Stimulated activated CD4-positive, alpha-beta T cell treated with anti-CD3 and anti-CD28 coated beads, Interleukin-15, amount 100 ng/mL, for 48 hours (primary cell): Measurements from ENCODE around the gene EPHB6.

Experiments used
- DNase-seq, 2 donors: peaks; one replicate each; pipeline ENCODE4 v3.0.0-alpha.2; 2020; ENCODE audit warnings: low read depth in 2 of 2

EPHB6 gene

DNA sequence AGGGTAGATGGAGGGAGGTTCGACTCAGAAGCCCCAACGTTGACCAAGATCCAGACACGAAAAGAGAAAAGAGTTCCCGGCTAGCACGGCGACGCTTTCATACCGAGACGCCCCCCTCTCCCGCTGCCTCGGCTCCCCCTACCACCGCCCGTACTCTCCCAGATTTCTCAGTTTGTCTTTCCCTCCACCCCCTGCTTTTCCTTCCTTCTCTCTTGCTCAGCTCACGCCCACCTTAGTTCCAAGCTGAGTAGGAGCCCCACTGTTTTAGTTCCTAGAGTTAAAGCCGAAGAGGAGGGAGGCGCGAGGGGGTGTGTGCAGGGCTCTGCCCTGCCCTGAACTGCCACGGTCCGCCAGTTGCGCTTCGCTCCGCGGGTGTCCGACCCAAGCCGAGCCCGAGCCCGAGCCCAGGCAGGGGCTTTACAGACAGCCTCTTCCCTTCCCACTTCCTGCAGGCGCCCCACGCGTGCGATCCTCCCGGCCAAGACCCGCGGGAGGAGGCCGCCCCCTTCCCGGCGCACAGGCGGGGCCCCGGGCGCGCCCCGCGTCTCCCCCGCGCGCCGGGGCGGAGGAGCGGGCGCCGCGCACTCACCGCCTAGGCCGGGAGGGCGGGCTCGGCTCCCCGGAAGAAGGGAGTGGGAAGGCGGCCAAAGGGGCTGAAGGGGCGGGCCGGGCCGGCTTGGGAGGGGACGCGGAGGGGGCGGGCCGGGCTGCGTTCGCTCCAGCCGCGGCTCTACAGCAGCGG is at the start of gene EPHB6:
Gene EPHB6, plus strand, starts transcription at position 705 of the 742 bp plus-strand sequence. CDS start 8,152 bp downstream, outside the sequence.
- DNase-seq: peak; percentile 20 to 43

DNA sequence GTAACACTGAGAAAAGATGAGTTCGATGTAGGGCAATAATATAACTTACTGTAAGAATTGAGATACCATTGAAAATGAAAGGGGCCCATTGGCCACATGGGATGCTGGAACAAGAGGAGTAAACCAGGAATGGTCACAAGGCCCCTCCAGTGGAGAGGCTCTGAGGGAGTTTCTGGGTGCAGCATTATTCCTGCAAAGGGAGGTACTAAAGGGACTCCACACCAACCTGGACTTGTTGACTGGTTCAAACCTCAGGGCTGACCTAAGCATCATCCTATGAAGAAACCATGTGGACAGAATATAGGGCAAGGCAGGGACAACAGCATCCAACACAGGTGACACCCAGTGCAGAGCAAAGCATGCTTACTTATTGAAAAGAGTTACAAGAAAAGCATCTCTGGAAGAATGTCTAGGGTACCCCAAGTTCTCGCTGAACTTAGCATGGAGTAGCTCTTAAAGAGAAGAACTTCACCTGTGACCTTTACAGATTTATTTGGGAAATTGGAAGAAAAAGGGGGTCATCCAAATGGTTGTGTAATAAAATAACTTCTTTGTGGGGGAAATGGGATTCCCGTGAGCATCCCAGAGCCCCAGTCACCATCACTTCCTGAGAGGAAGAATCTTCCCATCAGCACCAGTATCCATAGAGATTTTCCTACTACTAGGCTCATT is 49.4 kb upstream of the EPHB6 start:
- no peak for DNase-seq

DNA sequence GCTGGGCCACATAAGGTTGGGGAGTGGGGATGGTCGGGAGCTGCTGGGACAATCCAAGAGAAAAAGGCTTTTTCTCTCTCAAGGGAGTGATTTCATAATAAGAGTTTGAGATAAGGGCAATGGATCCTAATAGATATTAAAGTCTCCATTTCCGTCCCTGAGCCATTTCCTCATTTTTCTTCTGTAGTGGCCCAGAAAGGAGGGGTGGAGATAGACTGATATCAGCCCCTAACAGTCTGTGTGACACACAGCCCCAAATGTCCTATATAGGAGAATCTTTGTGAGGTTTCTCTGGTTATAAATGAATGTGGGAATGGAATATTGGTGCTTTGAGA is 48.9 kb upstream of the EPHB6 start:
- DNase-seq: no peak

- DNase-seq: no peak
Observed at GRCh38 chr7:142806957-142807356, 47.9 kb upstream of the EPHB6 start.

GRCh38 chr7:142807855-142808460 is 46.9 kb upstream of the EPHB6 start:
- DNase-seq: peak in 1 of 2 donors; percentile 50

GRCh38 chr7:142808461-142808801 is 46.4 kb upstream of the EPHB6 start:
- DNase-seq: no peak

GRCh38 chr7:142808802-142809583 is 45.9 kb upstream of the EPHB6 start:
- peak; percentile 91 to 94 for DNase-seq

- no peak for DNase-seq
Observed at GRCh38 chr7:142809671-142810070, 45.2 kb upstream of the EPHB6 start.

DNA sequence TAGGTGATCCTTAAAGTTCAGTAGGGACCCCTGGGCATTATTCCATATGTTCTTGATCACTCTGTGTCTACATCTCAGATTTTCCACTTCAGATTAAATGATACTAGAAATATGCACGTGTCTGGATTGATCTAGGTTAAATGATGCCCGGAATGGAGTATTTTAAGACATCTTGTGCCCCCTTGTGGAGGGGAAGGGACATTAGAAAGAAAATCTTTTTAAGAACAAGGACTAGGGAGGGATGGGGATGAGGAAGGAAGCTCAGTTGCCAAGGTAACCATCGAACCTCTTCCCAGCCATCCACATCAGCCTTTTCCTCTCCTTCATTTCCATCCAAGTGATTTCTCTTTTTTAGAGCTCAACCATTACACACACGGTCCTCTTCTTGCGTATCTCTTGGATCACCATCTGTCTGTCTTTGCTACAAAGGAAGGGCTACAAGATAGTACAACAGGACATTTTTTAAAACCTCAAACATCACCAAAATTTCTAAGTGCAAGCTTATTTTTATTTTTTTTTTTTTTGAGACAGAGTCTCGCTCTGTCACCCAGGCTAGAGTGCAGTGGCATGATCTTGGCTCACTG is 43.6 kb upstream of the EPHB6 start:
- DNase-seq: no peak

DNA sequence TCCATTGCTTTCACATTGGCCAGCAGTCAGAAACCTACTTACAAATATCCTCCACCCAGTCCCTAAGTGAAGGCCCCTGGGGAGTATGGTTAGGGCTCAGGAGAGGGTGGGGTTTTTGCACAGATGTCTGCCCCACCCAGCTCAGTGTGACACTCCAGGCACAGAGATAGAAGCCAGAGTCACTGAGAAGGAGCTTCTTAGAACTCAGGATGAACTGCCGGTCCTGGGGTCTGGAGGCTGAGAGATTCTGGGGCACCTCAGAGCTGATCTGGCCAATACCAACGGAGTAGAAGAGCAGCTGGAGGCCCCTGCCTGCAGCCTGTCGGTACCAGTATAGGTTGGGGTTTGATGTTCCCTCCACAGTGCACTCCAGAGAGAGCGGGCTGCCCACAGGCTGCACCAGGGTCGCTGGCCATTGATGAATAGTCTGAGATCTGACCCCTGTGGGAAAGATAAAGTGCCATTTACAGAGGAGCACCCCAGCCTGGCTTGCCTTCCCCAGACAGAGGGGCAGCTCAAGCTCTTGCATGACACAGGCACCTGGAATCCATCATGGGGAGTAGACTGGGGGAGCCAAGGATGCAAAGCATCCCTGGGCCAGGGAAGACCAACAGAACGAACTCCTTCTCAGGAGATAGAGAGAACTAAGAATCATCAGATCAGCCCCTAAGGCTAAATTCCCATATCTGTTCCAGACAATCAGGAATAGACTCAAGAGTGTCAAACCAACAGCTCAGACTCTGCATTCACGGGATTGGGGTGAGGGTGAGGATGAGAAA is 42.2 kb upstream of the EPHB6 start:
- DNase-seq: no peak

DNA sequence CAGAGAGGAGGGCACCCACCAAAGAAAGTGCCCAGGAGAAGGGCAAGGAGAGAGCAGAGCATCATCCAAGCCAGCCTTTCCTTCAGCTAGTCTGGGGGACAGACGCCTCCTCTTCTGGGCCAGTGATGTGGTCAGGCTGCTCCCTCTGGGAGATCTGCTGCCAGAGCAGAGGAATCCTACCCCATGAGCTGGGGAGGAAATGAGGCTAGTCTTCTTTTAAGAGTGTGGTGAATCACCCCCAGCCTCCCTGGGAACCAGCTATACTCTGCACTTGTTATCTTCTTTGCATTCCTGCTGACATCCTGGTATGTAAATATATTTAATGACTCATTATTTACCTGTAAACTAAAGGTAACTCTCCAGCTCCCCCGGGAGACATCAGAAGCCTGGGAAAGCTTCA is 41.6 kb upstream of the EPHB6 start:
- DNase-seq: no peak

GRCh38 chr7:142813699-142814098 is 41.2 kb upstream of the EPHB6 start:
- no peak for DNase-seq

DNA sequence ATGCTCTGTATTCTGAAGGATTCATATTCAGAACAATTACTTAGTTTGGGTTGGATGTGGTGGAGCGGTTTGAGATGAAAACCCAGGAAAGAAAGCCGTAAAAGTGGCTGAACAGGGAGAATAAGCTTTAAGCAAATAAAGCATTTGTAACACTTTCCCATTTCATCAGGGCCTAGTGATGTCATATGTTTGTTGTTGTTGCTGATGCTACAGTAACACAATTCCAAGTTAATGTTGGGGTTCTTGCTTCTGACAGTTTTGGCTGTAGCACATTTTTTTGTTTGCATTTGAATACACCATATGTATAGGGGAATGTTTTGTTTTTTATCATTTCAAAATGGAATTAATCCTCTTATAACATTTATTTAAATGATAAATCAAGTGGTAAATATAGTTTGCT is 40.4 kb upstream of the EPHB6 start:
- no peak for DNase-seq

GRCh38 chr7:142815134-142815533 is 39.7 kb upstream of the EPHB6 start:
- no peak for DNase-seq

DNA sequence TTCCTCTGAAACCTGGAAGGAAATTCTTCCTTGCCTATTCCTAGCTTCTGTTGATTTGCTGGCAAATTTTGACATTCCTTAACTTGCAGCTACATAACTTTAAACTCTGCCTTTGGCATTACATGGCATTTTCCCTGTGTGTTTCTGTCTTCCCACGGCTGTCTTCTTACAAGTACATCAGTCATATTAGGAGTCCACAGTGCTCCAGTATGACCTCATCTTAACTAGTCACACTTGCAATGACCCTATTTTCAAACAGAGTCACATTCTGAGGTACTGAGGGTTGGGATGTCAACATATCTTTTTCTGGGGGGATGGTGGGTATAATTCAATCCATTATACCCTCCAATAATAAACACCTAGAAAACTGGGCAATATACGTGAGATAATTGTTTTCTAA is 37.4 kb upstream of the EPHB6 start:
- no peak for DNase-seq

DNA sequence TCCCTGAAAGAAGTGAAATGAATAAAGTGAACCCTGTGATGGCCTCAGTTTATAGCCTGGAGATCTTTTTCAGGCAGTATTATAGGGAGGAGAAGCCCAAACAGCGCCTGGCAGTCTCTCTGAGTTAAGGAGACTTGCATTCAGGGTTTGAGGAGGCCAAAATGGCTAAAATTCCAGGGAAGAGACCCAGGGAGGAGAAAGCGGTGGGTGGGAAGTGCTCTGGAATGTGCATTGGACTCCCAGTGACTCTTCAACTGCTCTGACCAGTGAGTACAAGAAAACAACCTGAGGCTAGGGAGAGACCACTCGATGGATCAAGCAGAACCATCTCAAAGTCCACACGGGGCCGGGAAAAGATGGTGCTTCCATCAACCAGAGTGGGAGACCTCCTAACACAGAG is 35.3 kb upstream of the EPHB6 start:
- DNase-seq: no peak

GRCh38 chr7:142822714-142823113 is 32.2 kb upstream of the EPHB6 start:
- no peak for DNase-seq

DNA sequence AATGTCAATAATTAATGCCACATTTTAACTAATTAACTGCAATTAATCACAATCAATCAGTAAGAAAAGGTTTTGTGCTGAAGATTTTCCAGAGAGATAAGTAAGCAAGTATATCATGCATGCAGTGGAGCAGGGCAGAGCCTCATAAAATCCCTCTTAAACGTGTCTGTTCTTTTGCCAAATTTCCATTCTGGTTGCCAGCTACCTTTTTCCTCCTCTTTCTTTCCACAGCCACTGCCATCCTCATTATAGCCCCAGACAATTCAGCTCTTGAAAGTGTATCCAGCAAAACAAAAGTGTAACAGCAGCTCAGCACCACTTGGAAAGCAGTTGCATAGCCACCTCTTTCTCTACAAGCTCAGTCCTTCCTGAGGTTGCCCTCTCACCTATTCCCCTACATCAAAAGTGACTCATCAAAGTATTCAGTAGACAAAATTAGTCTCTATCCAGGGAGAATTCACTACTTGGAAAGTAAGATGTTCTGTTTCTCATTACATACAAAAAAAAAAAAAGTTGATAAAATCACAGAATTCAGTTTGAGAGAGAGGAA is 26.9 kb upstream of the EPHB6 start:
- DNase-seq: no peak

GRCh38 chr7:142832417-142832816 is 22.5 kb upstream of the EPHB6 start:
- no peak for DNase-seq

DNA sequence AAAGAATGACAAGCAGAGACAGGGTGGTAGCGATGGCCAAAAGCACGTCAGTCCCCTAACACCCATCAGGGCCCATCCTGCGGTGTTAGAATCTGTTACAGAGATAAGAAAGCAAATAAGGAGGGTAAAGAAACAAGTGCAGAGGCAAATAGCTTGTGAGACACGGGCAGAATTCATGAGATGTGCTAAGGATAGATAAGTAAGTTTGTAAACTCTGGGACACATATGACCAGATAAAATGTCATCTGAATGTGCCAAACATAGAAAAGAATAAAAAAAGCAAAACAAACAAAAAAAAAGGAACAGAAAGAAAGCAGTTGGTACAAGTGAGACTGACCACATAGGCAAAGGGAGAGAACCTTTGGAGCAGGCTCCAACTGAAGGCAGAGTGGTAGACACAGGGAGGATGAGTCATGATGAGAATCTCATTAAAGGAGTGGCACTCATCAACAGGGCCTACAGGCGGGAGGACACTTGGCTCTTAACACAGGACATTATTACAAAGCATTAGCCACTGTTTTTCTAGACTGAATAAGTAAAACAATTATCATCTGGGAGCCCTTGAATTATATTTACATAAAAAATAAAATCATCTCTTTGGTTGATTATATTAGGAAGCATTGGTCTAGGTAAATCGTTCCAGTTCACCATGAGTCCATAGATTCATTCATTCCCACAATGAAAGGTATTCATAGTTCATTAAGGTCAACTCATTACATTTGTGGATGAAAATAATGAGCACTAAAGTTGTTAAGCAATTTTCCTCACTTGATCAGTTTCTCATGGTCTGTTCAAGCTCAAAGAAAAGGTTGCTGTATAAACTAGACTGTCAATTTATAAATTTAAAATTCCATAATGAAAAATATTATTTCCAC is 21.5 kb upstream of the EPHB6 start:
- DNase-seq: no peak
